GM19099 (cell line): ENCODE measurements around the gene MINDY4.

Experiments
- POLR2A ChIP-seq: IDR thresholded peaks from 3 replicates; pipeline ENCODE4 v1.6.1; 2011; ENCODE audit warnings: low read depth; ENCODE audit not compliant: insufficient read length; ENCODE audit errors: extremely low read depth

MINDY4 gene

GRCh38 chr7:30735631-30736030 lies 35.6 kb upstream of the MINDY4 start:
- TF ChIP-seq POLR2A = no peak

- no peak for TF ChIP-seq POLR2A
Measured at GRCh38 chr7:30736291-30736690, 34.9 kb upstream of the MINDY4 start.

- TF ChIP-seq POLR2A = no peak
Measured at GRCh38 chr7:30738026-30738915, 32.9 kb upstream of the MINDY4 start.

GRCh38 chr7:30739691-30740090 lies 31.5 kb upstream of the MINDY4 start:
- no peak for TF ChIP-seq POLR2A

GRCh38 chr7:30740417-30741181 lies 30.6 kb upstream of the MINDY4 start:
- TF ChIP-seq POLR2A = no peak

- TF ChIP-seq POLR2A = no peak
Measured at GRCh38 chr7:30741289-30741688, 29.9 kb upstream of the MINDY4 start.

- no peak for TF ChIP-seq POLR2A
Measured at GRCh38 chr7:30743371-30744074, 27.7 kb upstream of the MINDY4 start.

GRCh38 chr7:30744075-30744417 lies 27.2 kb upstream of the MINDY4 start:
- no peak for TF ChIP-seq POLR2A

GRCh38 chr7:30745261-30745941 lies 25.8 kb upstream of the MINDY4 start:
- TF ChIP-seq POLR2A = no peak

- TF ChIP-seq POLR2A = no peak
Measured at GRCh38 chr7:30750010-30750409, 21.2 kb upstream of the MINDY4 start.

GRCh38 chr7:30750683-30751650 lies 20.2 kb upstream of the MINDY4 start:
- no peak for TF ChIP-seq POLR2A

- no peak for TF ChIP-seq POLR2A
Measured at GRCh38 chr7:30751696-30752273, 19.4 kb upstream of the MINDY4 start, which contains the start of gene INMT. TSS of gene INMT (plus strand) at chr7:30752135. CDS start at chr7:30752151, 16 bp downstream.

- TF ChIP-seq POLR2A = no peak
Measured at GRCh38 chr7:30752484-30752883, 18.7 kb upstream of the MINDY4 start.

GRCh38 chr7:30752979-30753378 lies 18.2 kb upstream of the MINDY4 start:
- no peak for TF ChIP-seq POLR2A

GRCh38 chr7:30754315-30754877 lies 16.8 kb upstream of the MINDY4 start:
- TF ChIP-seq POLR2A = no peak
